DMS153 treated with DMSO at 0.1 percent for 48 hours (cell line): ENCODE results near the gene EPG5.

Experiments used
- DNase-seq: peaks from one replicate; lab custom pipeline; 2025; ENCODE audit not compliant: unreplicated experiment; lab: John Stamatoyannopoulos, UW

The EPG5 gene

GRCh38 chr18:45923138-45923537 lies 44.0 kb downstream of the EPG5 start:
- DNase-seq, result no peak

GRCh38 chr18:45920367-45920766 lies 46.8 kb downstream of the EPG5 start:
- DNase-seq, result peak; percentile 42

- DNase-seq, result no peak
Measured at GRCh38 chr18:45916302-45916701, 50.8 kb downstream of the EPG5 start.

GRCh38 chr18:45913276-45913675 lies 53.9 kb downstream of the EPG5 start:
- no peak for DNase-seq

- no peak for DNase-seq
Measured at GRCh38 chr18:45910405-45911023, 56.6 kb downstream of the EPG5 start.

- DNase-seq, result no peak
Measured at GRCh38 chr18:45901654-45902210, 65.4 kb downstream of the EPG5 start.

GRCh38 chr18:45900623-45901022 lies 66.5 kb downstream of the EPG5 start:
- no peak for DNase-seq

- no peak for DNase-seq
Measured at GRCh38 chr18:45896991-45897390, 70.1 kb downstream of the EPG5 start.

GRCh38 chr18:45896452-45896851 lies 70.7 kb downstream of the EPG5 start:
- no peak for DNase-seq

- no peak for DNase-seq
Measured at GRCh38 chr18:45895339-45895738, 71.8 kb downstream of the EPG5 start.

- no peak for DNase-seq
Measured at GRCh38 chr18:45894818-45895217, 72.3 kb downstream of the EPG5 start.

GRCh38 chr18:45891806-45892205 lies 75.3 kb downstream of the EPG5 start:
- DNase-seq, result no peak

- DNase-seq, result no peak
Measured at GRCh38 chr18:45890606-45891005, 76.5 kb downstream of the EPG5 start.

- DNase-seq, result no peak
Measured at GRCh38 chr18:45889419-45890064, 77.6 kb downstream of the EPG5 start.

GRCh38 chr18:45887585-45887984 lies 79.5 kb downstream of the EPG5 start:
- DNase-seq, result no peak

GRCh38 chr18:45880876-45881558 lies 86.1 kb downstream of the EPG5 start:
- no peak for DNase-seq

- peak; percentile 60 for DNase-seq
Measured at GRCh38 chr18:45879681-45880655, 87.2 kb downstream of the EPG5 start.

- DNase-seq, result no peak
Measured at GRCh38 chr18:45877403-45877802, 89.7 kb downstream of the EPG5 start.

- no peak for DNase-seq
Measured at GRCh38 chr18:45876161-45876560, 91.0 kb downstream of the EPG5 start.

GRCh38 chr18:45874491-45875184 lies 92.5 kb downstream of the EPG5 start:
- no peak for DNase-seq
